Activated CD4-positive, alpha-beta T cell treated with anti-CD3 and anti-CD28 coated beads, Interleukin-2, amount 10 ng/mL, durations not matched to agents 7 days and 5 days (primary cell): ENCODE measurements around the gene PDE6H. TPM values are rescaled to one million over a fixed set of nuclear protein-coding genes. Genes with fewer than 3 reads are reported as not detected.
A peak's percentile ranks its signal among the peaks of the same experiment; 100 is the strongest.

ENCODE experiments used
- CTCF ChIA-PET: fragments of 350-600 bp; sonication (Branson Sonifier 250); formaldehyde crosslinking; loops from one replicate; lab custom pipeline; 2021; ENCODE audit warnings: antibody characterized with exemption; lab: Charles Lee
- POLR2A ChIA-PET: fragments of 350-600 bp; sonication (Branson Sonifier 250); formaldehyde crosslinking; loops from one replicate; lab custom pipeline; 2021; ENCODE audit warnings: antibody characterized with exemption; lab: Charles Lee
- DNase-seq: peaks from one replicate; pipeline ENCODE4 v3.0.0-alpha.2; 2020
- H3K27ac Mint-ChIP-seq: one replicate; pipeline ENCODE4 v1.8.0; 2021; ENCODE audit warnings: mild to moderate bottlenecking, moderate library complexity, mixed read lengths
- H3K27me3 Mint-ChIP-seq: one replicate; pipeline ENCODE4 v1.8.0; 2021; ENCODE audit warnings: mixed read lengths
- H3K36me3 Mint-ChIP-seq: one replicate; pipeline ENCODE4 v1.8.0; 2021; ENCODE audit warnings: low read depth, mixed read lengths
- H3K4me1 Mint-ChIP-seq: one replicate; pipeline ENCODE4 v1.8.0; 2021; ENCODE audit warnings: mixed read lengths
- H3K4me3 Mint-ChIP-seq: one replicate; pipeline ENCODE4 v1.8.0; 2021; ENCODE audit warnings: mild to moderate bottlenecking, moderate library complexity, mixed read lengths
- H3K9me3 Mint-ChIP-seq: one replicate; pipeline ENCODE4 v1.8.0; 2021; ENCODE audit warnings: mixed read lengths
- total RNA-seq, 2 experiments: library from RNA; stranded (reverse); gene quantifications; one replicate each; pipeline ENCODE4 v1.2.3, GENCODE V29; 2021

The PDE6H gene
- total RNA-seq, 2 experiments from 2014 or later, result not detected

GRCh38 chr12:14962153-14962539, 10.7 kb upstream of the PDE6H start:
- ChIA-PET CTCF (interaction anchor here (1.0 to 1.2 kb wide), 4 partner anchors 11 to 18 kb away, joined by 3 to 5 read pairs (median 4); partner anchors contain the start of gene PDE6H), POLR2A (interaction anchor here (0.6 to 0.8 kb wide), 3 partner anchors 13 to 192 kb away, joined by 4 to 8 read pairs (median 6); a partner anchor contains a TSS)
- DNase-seq, result no peak
- H3K4me3 Mint-ChIP-seq, result peak overlapping the region; percentile 98
- peaks cover 44% of the 10 kb centered on the region for H3K36me3 Mint-ChIP-seq
- H3K9me3 Mint-ChIP-seq, result peaks cover 5% of the 10 kb centered on the region
- H3K27me3 Mint-ChIP-seq, result no peaks in the 10 kb centered on the region
- H3K27ac Mint-ChIP-seq, result peak overlapping the region; percentile 99
- peaks cover 40% of the 10 kb centered on the region for H3K4me1 Mint-ChIP-seq

DNA sequence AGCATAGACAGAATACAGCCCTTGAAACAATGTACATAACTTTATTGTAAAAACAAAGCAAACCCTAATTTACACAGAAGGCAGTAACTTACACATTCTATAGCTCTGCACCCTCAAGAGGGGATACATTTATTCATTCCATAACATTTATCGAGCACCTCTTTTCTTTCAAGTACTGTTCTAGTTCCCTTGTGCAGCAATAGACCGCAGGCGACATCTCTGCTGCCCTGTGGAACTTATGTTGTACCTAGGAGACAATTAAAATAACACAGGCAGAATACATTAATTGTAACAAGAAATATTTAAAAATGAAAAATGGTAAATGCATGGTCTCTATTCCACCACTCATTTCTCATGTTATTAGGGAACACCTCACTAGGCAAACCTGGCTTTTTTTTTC, 10.0 kb upstream of the PDE6H start:
- DNase-seq, result no peak
- Mint-ChIP-seq H3K27me3 (no peaks in the 10 kb centered on the region), H3K4me1 (peaks cover 35% of the 10 kb centered on the region), H3K27ac (peak overlapping the region; percentile 99), H3K4me3 (peak overlapping the region; percentile 98), H3K9me3 (peaks cover 5% of the 10 kb centered on the region), H3K36me3 (peaks cover 38% of the 10 kb centered on the region)
- POLR2A ChIA-PET, result interaction anchor here (0.6 kb wide), 1 partner anchor 13 kb away, joined by 6 read pairs; no protein-coding TSS in a partner anchor
- CTCF ChIA-PET, result no interaction called here

GRCh38 chr12:14963520-14963919, 9.3 kb upstream of the PDE6H start:
- Mint-ChIP-seq H3K27ac (peak overlapping the region; percentile 99), H3K4me3 (peak overlapping the region; percentile 10), H3K27me3 (no peaks in the 10 kb centered on the region), H3K9me3 (peaks cover 5% of the 10 kb centered on the region), H3K36me3 (peaks cover 31% of the 10 kb centered on the region), H3K4me1 (peaks cover 32% of the 10 kb centered on the region)
- ChIA-PET POLR2A (interaction anchor here (0.6 kb wide), 1 partner anchor 193 kb away, joined by 3 read pairs; no protein-coding TSS in a partner anchor), CTCF (interaction anchor here (0.6 kb wide), 2 partner anchors 32 to 537 kb away, joined by 4 to 5 read pairs; no protein-coding TSS in a partner anchor)
- DNase-seq, result no peak

DNA sequence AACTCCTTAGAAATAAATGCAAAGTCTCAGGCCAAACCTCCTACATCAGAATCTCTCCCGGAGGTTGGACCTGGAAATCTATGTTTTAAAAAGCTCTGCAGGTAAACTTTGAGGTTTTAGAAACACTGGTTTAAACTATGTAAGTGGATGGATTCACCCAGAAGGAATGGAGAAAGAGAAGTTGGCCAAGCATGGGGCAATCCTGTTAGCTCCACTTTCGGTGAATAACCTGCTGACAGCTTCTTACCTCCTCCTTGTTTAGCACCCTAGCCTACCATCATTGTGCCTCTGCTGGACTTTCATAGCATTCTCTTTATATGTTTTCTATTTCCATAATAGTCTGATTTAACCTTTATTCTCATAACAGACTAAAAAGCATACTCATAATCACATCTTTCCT, 8.4 kb upstream of the PDE6H start:
- H3K27ac Mint-ChIP-seq, result peak overlapping the region; percentile 66
- peaks cover 32% of the 10 kb centered on the region for H3K4me1 Mint-ChIP-seq
- no peak overlapping the region for H3K4me3 Mint-ChIP-seq
- no peak for DNase-seq
- H3K36me3 Mint-ChIP-seq, result peaks cover 24% of the 10 kb centered on the region
- peaks cover 8% of the 10 kb centered on the region for H3K9me3 Mint-ChIP-seq
- POLR2A ChIA-PET, result no interaction called here
- no peaks in the 10 kb centered on the region for H3K27me3 Mint-ChIP-seq
- CTCF ChIA-PET, result no interaction called here

- Mint-ChIP-seq H3K27ac (peak overlapping the region; percentile 66), H3K36me3 (peaks cover 18% of the 10 kb centered on the region), H3K9me3 (peaks cover 12% of the 10 kb centered on the region), H3K4me1 (peaks cover 32% of the 10 kb centered on the region), H3K4me3 (no peak overlapping the region), H3K27me3 (no peaks in the 10 kb centered on the region)
- POLR2A ChIA-PET, result no interaction called here
- no peak for DNase-seq
- CTCF ChIA-PET, result no interaction called here
Observed at GRCh38 chr12:14965221-14965620, 7.6 kb upstream of the PDE6H start.

GRCh38 chr12:14968478-14968877, 4.4 kb upstream of the PDE6H start:
- Mint-ChIP-seq H3K27ac (no peak overlapping the region), H3K27me3 (no peaks in the 10 kb centered on the region), H3K4me1 (peaks cover 33% of the 10 kb centered on the region), H3K9me3 (peaks cover 16% of the 10 kb centered on the region), H3K4me3 (no peak overlapping the region), H3K36me3 (peaks cover 13% of the 10 kb centered on the region)
- DNase-seq, result no peak
- POLR2A ChIA-PET, result no interaction called here
- CTCF ChIA-PET, result no interaction called here

DNA sequence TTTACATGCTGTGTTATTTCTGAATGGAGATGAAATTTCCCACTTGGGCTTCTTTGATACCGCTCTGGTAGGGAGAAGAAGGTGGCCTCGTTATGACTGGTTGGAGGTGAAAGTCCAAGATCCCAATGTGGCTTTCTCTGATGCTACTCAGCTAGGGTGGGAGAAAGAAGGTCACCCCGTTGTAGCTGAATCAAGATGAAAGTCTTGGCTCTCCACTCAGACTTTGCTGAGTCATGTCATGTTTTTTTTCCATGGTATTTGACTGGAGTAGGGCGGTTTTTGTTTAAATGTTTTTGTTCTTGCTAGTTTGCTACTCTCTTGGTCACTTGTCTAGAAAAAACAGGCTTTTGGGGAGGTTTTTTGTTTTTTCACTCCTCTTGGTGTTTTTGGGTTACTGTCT, 2.4 kb upstream of the PDE6H start:
- Mint-ChIP-seq H3K4me3 (no peak overlapping the region), H3K9me3 (peaks cover 11% of the 10 kb centered on the region), H3K27ac (no peak overlapping the region), H3K27me3 (no peaks in the 10 kb centered on the region), H3K36me3 (peaks cover 10% of the 10 kb centered on the region), H3K4me1 (peaks cover 17% of the 10 kb centered on the region)
- ChIA-PET CTCF (no interaction called here), POLR2A (no interaction called here)
- DNase-seq, result no peak

GRCh38 chr12:14974633-14975032, 1.8 kb downstream of the PDE6H start:
- CTCF ChIA-PET, result no interaction called here
- peaks cover 34% of the 10 kb centered on the region for H3K4me1 Mint-ChIP-seq
- no peak for DNase-seq
- H3K9me3 Mint-ChIP-seq, result peaks cover 7% of the 10 kb centered on the region
- H3K27ac Mint-ChIP-seq, result no peak overlapping the region
- no peak overlapping the region for H3K4me3 Mint-ChIP-seq
- POLR2A ChIA-PET, result no interaction called here
- no peaks in the 10 kb centered on the region for H3K27me3 Mint-ChIP-seq
- H3K36me3 Mint-ChIP-seq, result peaks cover 8% of the 10 kb centered on the region

GRCh38 chr12:14975457-14975856, 2.6 kb downstream of the PDE6H start:
- Mint-ChIP-seq H3K9me3 (peaks cover 4% of the 10 kb centered on the region), H3K36me3 (peaks cover 3% of the 10 kb centered on the region), H3K4me1 (peaks cover 41% of the 10 kb centered on the region), H3K27ac (no peak overlapping the region), H3K27me3 (no peaks in the 10 kb centered on the region), H3K4me3 (no peak overlapping the region)
- no peak for DNase-seq
- ChIA-PET POLR2A (interaction anchor here (0.6 to 0.7 kb wide), 3 partner anchors 13 to 142 kb away, joined by 3 to 6 read pairs (median 4); no protein-coding TSS in a partner anchor), CTCF (interaction anchor here (1.6 kb wide), 1 partner anchor 10 kb away, joined by 5 read pairs; no protein-coding TSS in a partner anchor)

DNA sequence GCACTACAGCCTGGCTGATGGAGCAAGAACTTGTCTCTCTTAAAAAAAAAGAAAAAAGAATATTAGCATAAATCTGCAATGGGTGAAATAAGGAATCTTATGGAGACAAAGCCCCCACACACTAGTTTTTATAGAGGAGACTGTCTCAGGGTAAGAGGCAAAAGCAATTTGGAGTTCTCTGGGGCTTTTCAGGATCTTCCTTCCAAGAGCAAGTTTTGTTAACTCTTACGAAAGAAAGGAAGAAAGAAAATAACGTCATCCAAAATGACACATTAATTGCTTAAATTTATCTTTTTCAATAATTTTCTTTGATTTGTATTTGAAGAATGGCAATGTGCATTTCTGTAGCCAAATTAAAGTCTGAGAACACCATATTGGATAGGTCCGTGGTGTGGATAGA, 3.8 kb downstream of the PDE6H start:
- Mint-ChIP-seq H3K4me3 (no peak overlapping the region), H3K36me3 (no peaks in the 10 kb centered on the region), H3K4me1 (peaks cover 52% of the 10 kb centered on the region), H3K9me3 (peaks cover 3% of the 10 kb centered on the region), H3K27ac (no peak overlapping the region), H3K27me3 (no peaks in the 10 kb centered on the region)
- CTCF ChIA-PET, result interaction anchor here (1.0 to 1.6 kb wide), 2 partner anchors 9 to 15 kb away, joined by 3 to 5 read pairs; partner anchors contain the start of gene ARHGDIB
- DNase-seq, result no peak
- POLR2A ChIA-PET, result no interaction called here

GRCh38 chr12:14979468-14979867, 6.6 kb downstream of the PDE6H start:
- H3K36me3 Mint-ChIP-seq, result no peaks in the 10 kb centered on the region
- ChIA-PET CTCF (interaction anchor here (0.5 to 1.5 kb wide), 4 partner anchors 18 to 178 kb away, joined by 3 to 4 read pairs (median 3); partner anchors contain the start of genes ARHGDIB and ERP27), POLR2A (no interaction called here)
- DNase-seq, result no peak
- H3K4me3 Mint-ChIP-seq, result peak overlapping the region; percentile 6
- no peak overlapping the region for H3K27ac Mint-ChIP-seq
- peaks cover 61% of the 10 kb centered on the region for H3K4me1 Mint-ChIP-seq
- no peaks in the 10 kb centered on the region for H3K27me3 Mint-ChIP-seq
- H3K9me3 Mint-ChIP-seq, result peaks cover 3% of the 10 kb centered on the region

DNA sequence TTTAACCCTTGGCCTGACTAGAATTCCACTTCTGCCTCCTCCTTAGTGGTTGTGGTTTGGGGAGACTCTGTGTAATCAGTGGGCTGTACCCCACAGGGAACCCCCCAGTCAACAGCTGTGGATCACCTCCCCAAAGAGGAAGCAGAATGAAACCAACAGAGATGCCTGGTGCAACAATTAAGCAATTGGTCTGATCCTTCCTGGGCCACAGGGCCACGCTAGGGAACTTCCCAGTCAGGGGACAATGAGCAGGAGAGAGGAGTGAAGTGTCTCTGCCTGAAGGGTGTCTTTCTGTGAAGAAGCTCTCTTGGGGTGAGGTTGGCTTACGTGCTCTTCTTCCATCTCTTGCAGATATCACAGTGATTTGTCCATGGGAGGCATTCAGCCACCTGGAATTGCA, 8.2 kb downstream of the PDE6H start:
- peaks cover 3% of the 10 kb centered on the region for H3K9me3 Mint-ChIP-seq
- no peak for DNase-seq
- H3K27ac Mint-ChIP-seq, result no peak overlapping the region
- peaks cover 70% of the 10 kb centered on the region for H3K4me1 Mint-ChIP-seq
- no peaks in the 10 kb centered on the region for H3K27me3 Mint-ChIP-seq
- no peak overlapping the region for H3K4me3 Mint-ChIP-seq
- CTCF ChIA-PET, result interaction anchor here (0.8 to 1.5 kb wide), 4 partner anchors 9 to 212 kb away, joined by 3 to 4 read pairs (median 4); no protein-coding TSS in a partner anchor
- H3K36me3 Mint-ChIP-seq, result no peaks in the 10 kb centered on the region
- POLR2A ChIA-PET, result no interaction called here

GRCh38 chr12:14982562-14982961, 9.7 kb downstream of the PDE6H start:
- ChIA-PET CTCF (no interaction called here), POLR2A (no interaction called here)
- H3K4me1 Mint-ChIP-seq, result peaks cover 70% of the 10 kb centered on the region

More at GRCh38 chr12:14982562-14982961, 9.7 kb downstream of the PDE6H start:
- Mint-ChIP-seq H3K36me3 (no peaks in the 10 kb centered on the region), H3K27me3 (no peaks in the 10 kb centered on the region), H3K9me3 (peaks cover 3% of the 10 kb centered on the region), H3K4me3 (no peak overlapping the region), H3K27ac (peak overlapping the region; percentile 80)
- DNase-seq, result no peak
